SK-N-MC (cell line): ENCODE measurements around the gene PLSCR1.

Source experiments
- EZH2 ChIP-seq: fragments of 200-600 bp; sonication (generic); IDR thresholded peaks from one replicate; pipeline ENCODE4 v1.6.1; 2017; ENCODE audit warnings: antibody characterized with exemption
- FOXP2 ChIP-seq: optimal IDR thresholded peaks from 2 replicates; pipeline ENCODE3; 2011; ENCODE audit warnings: mild to moderate bottlenecking, moderate library complexity; ENCODE audit not compliant: insufficient read depth; ENCODE audit errors: extremely low read length, control extremely low read depth
- POLR2AphosphoS5 ChIP-seq: IDR thresholded peaks from 2 replicates; pipeline ENCODE4 v1.6.1; 2012; ENCODE audit warnings: mild to moderate bottlenecking, low read depth, low read length, borderline replicate concordance

GRCh38 chr3:146550743-146551510, 6.5 kb upstream of the PLSCR1 start:
- TF ChIP-seq EZH2: no peak
- TF ChIP-seq POLR2AphosphoS5: no peak
- TF ChIP-seq FOXP2: no peak
